GM18870 (cell line): ENCODE measurements around the gene ST8SIA3.
"Not testable (repeated sequence)": the region's sequence is repeated elsewhere in the genome, so short reads cannot be mapped to it uniquely, and the experiment has no call there.

Experiments
- ATAC-seq: cut with Tn5 transposase; IDR thresholded peaks from one replicate; pipeline ENCODE4 v1.9.1; 2021; ENCODE audit warnings: moderate library complexity; ENCODE audit not compliant: unreplicated experiment

Gene ST8SIA3

GRCh38 chr18:57362714-57363113 is 10.4 kb downstream of the ST8SIA3 start:
- no peak for ATAC-seq

- no peak for ATAC-seq
Observed at GRCh38 chr18:57364460-57364859, 12.1 kb downstream of the ST8SIA3 start.

GRCh38 chr18:57366528-57367081 is 14.2 kb downstream of the ST8SIA3 start:
- ATAC-seq: no peak

GRCh38 chr18:57372444-57372843 is 20.1 kb downstream of the ST8SIA3 start:
- no peak for ATAC-seq

GRCh38 chr18:57373017-57373416 is 20.7 kb downstream of the ST8SIA3 start:
- ATAC-seq: no peak

- no peak for ATAC-seq
Observed at GRCh38 chr18:57376503-57376902, 24.1 kb downstream of the ST8SIA3 start.

GRCh38 chr18:57389271-57389670 is 36.9 kb downstream of the ST8SIA3 start:
- ATAC-seq: no peak

- ATAC-seq: no peak
Observed at GRCh38 chr18:57390044-57390443, 37.7 kb downstream of the ST8SIA3 start.

GRCh38 chr18:57394749-57395148 is 42.4 kb downstream of the ST8SIA3 start:
- not testable (repeated sequence) for ATAC-seq

GRCh38 chr18:57396831-57397230 is 44.5 kb downstream of the ST8SIA3 start:
- ATAC-seq: not testable (repeated sequence)

- ATAC-seq: no peak
Observed at GRCh38 chr18:57397440-57398132, 45.2 kb downstream of the ST8SIA3 start.

- no peak for ATAC-seq
Observed at GRCh38 chr18:57404345-57404744, 52.0 kb downstream of the ST8SIA3 start.

GRCh38 chr18:57409650-57410049 is 57.3 kb downstream of the ST8SIA3 start:
- ATAC-seq: no peak

- ATAC-seq: no peak
Observed at GRCh38 chr18:57410749-57411148, 58.4 kb downstream of the ST8SIA3 start.

- ATAC-seq: no peak
Observed at GRCh38 chr18:57416542-57416941, 64.2 kb downstream of the ST8SIA3 start.
